PC-3 (cell line): ENCODE results near the gene SGMS1. TPM values are rescaled to one million over a fixed set of nuclear protein-coding genes. Genes with fewer than 3 reads are reported as not detected.
A peak's percentile ranks its signal among the peaks of the same experiment; 100 is the strongest.

Experiments
- ATAC-seq: fragments of 200-7000 bp; cut with Tn5 transposase; 2 replicates; pipeline ENCODE4 v1.9.1; 2020; ENCODE audit warnings: mild to moderate bottlenecking, moderate library complexity
- BruUV-seq: library from RNA; stranded (reverse); fragments of 400-500 nt; replicated peaks from 2 replicates; lab custom pipeline; 2021; lab: Mats Ljungman, UMichigan
- CTCF ChIA-PET: fragments of 300-600 bp; sonication (Branson Sonifier 250); formaldehyde crosslinking; loops from one replicate; lab custom pipeline; 2022; ENCODE audit warnings: antibody characterized with exemption; lab: Charles Lee
- POLR2A ChIA-PET: fragments of 300-600 bp; sonication (Branson Sonifier 250); formaldehyde crosslinking; loops from one replicate; lab custom pipeline; 2022; ENCODE audit warnings: antibody characterized with exemption; ENCODE audit not compliant: unreplicated experiment; lab: Charles Lee
- DNase-seq: peaks from one replicate; pipeline ENCODE4 v3.0.0-alpha.2; 2015
- H2AFZ ChIP-seq: fragments of 300-600 bp; sonication (generic); 2 replicates; pipeline ENCODE4 v1.6.0; 2016; ENCODE audit warnings: antibody characterized with exemption, low read length
- H3F3A ChIP-seq: fragments of 300-600 bp; sonication (generic); one replicate; pipeline ENCODE4 v1.6.0; 2017; ENCODE audit warnings: antibody characterized with exemption, low read length, control low read depth, mild to moderate bottlenecking; ENCODE audit not compliant: unreplicated experiment
- H3K27ac ChIP-seq: fragments of 300-600 bp; sonication (generic); 2 replicates; pipeline ENCODE4 v1.5.1; 2016; ENCODE audit warnings: mild to moderate bottlenecking, low read length
- H3K27me3 ChIP-seq: fragments of 300-600 bp; sonication (generic); 2 replicates; pipeline ENCODE4 v1.6.1; 2016; ENCODE audit warnings: low read length, mixed read lengths
- H3K36me3 ChIP-seq: fragments of 300-600 bp; sonication (generic); 2 replicates; pipeline ENCODE4 v1.6.1; 2016; ENCODE audit warnings: low read depth, mixed run types, low read length, mixed read lengths
- H3K4me1 ChIP-seq: fragments of 300-600 bp; sonication (generic); 2 replicates; pipeline ENCODE4 v1.5.1; 2016; ENCODE audit warnings: low read length; ENCODE audit not compliant: insufficient read depth
- H3K4me2 ChIP-seq: fragments of 300-600 bp; sonication (generic); 2 replicates; pipeline ENCODE4 v1.6.0; 2016; ENCODE audit warnings: low read length
- H3K4me3 ChIP-seq: fragments of 300-600 bp; sonication (generic); 2 replicates; pipeline ENCODE4 v1.5.1; 2016; ENCODE audit warnings: mild to moderate bottlenecking, low read length, mixed read lengths
- H3K79me2 ChIP-seq: fragments of 300-600 bp; sonication (generic); 2 replicates; pipeline ENCODE4 v1.6.1; 2017; ENCODE audit warnings: low read length, mixed read lengths
- H3K9ac ChIP-seq: fragments of 300-600 bp; sonication (generic); 2 replicates; pipeline ENCODE4 v1.6.0; 2016; ENCODE audit warnings: mild to moderate bottlenecking, low read length
- H3K9me2 ChIP-seq: fragments of 300-600 bp; sonication (generic); replicated peaks from 2 replicates; pipeline ENCODE4 v1.6.1; 2016; ENCODE audit warnings: mixed run types, low read length, mixed read lengths
- H3K9me3 ChIP-seq: fragments of 300-600 bp; sonication (generic); 2 replicates; pipeline ENCODE4 v1.6.1; 2016; ENCODE audit warnings: low read length, mixed read lengths
- H4K20me1 ChIP-seq: fragments of 300-600 bp; sonication (generic); 2 replicates; pipeline ENCODE4 v1.6.1; 2016; ENCODE audit warnings: low read length, mixed read lengths
- CTCF ChIP-seq: fragments of 300-600 bp; sonication (generic); conservative IDR thresholded peaks from 2 replicates; pipeline ENCODE4 v1.5.1; 2017; ENCODE audit warnings: antibody characterized with exemption, low read depth, mild to moderate bottlenecking, low read length
- EZH2 ChIP-seq: fragments of 300-600 bp; sonication (generic); IDR thresholded peaks from one replicate; pipeline ENCODE4 v1.6.1; 2017; ENCODE audit warnings: antibody characterized with exemption, mild to moderate bottlenecking, low read length; ENCODE audit not compliant: unreplicated experiment
- EZH2phosphoT487 ChIP-seq: fragments of 300-600 bp; sonication (generic); IDR thresholded peaks from 2 replicates; pipeline ENCODE4 v1.6.1; 2018; ENCODE audit warnings: mild to moderate bottlenecking, antibody characterized with exemption, low read length, borderline replicate concordance
- intact Hi-C: fragments of 100-400 bp; cut with micrococcal nuclease; formaldehyde crosslinking; loops from 2 replicates; pipeline ENCODE4 v1.9.0; 2023
- total RNA-seq: library from RNA; depleted of rRNA; stranded (reverse); fragments of >200 nt; gene quantifications from 2 replicates; pipeline ENCODE4 v1.2.3, GENCODE V29; 2014

SGMS1 gene
- total RNA-seq, 1 experiment from 2014 or later: 61.4 TPM

- peak overlapping the region; percentile 60 for H3K4me2 ChIP-seq
- no peak overlapping the region for H2AFZ ChIP-seq
- peak overlapping the region; percentile 20 for H3K4me3 ChIP-seq
- H3K9me3 ChIP-seq: no peaks in the 10 kb centered on the region
- no peaks in the 10 kb centered on the region for H3K36me3 ChIP-seq
- BruUV-seq: no TSS peak
- no peaks in the 10 kb centered on the region for H3K9me2 ChIP-seq
- no peaks in the 10 kb centered on the region for H3F3A ChIP-seq
- peaks cover 39% of the 10 kb centered on the region for H3K79me2 ChIP-seq
- TF ChIP-seq EZH2 (no peak), CTCF (no peak), EZH2phosphoT487 (no peak)
- no peaks in the 10 kb centered on the region for H4K20me1 ChIP-seq
- H3K27ac ChIP-seq: peak overlapping the region; percentile 28
- ChIA-PET POLR2A (interaction anchor here (0.6 kb wide), 1 partner anchor 26 kb away, joined by 3 read pairs; no protein-coding TSS in a partner anchor), CTCF (no interaction called here)
- peak; percentile 63 for ATAC-seq
- no peak overlapping the region for H3K9ac ChIP-seq
- no peaks in the 10 kb centered on the region for H3K27me3 ChIP-seq
- intact Hi-C loops: loop anchor here (2.0 kb wide), 1 partner anchor 19 kb away; no protein-coding TSS in a partner anchor
- H3K4me1 ChIP-seq: peaks cover 52% of the 10 kb centered on the region
- DNase-seq: peak; percentile 96
Measured at GRCh38 chr10:50579491-50580261, 44.1 kb downstream of the SGMS1 start.

GRCh38 chr10:50578949-50579348, 44.8 kb downstream of the SGMS1 start:
- Histone ChIP-seq H3K27ac (no peak overlapping the region), H3K36me3 (no peaks in the 10 kb centered on the region), H3K9ac (no peak overlapping the region), H3F3A (no peaks in the 10 kb centered on the region), H4K20me1 (no peaks in the 10 kb centered on the region), H3K27me3 (no peaks in the 10 kb centered on the region), H3K79me2 (peaks cover 40% of the 10 kb centered on the region), H2AFZ (no peak overlapping the region), H3K4me1 (peaks cover 51% of the 10 kb centered on the region), H3K9me2 (no peaks in the 10 kb centered on the region), H3K9me3 (no peaks in the 10 kb centered on the region), H3K4me3 (no peak overlapping the region), H3K4me2 (no peak overlapping the region)
- BruUV-seq: no TSS peak
- ATAC-seq (no peak), DNase-seq (no peak)
- ChIA-PET POLR2A (no interaction called here), CTCF (interaction anchor here (0.6 to 0.7 kb wide), 2 partner anchors 18 to 209 kb away, joined by 3 to 4 read pairs; no protein-coding TSS in a partner anchor)
- intact Hi-C loops: no loop called here
- TF ChIP-seq EZH2 (no peak), EZH2phosphoT487 (no peak), CTCF (no peak)
